Spleen (tissue), 11 donors: ENCODE data around the gene LTBP2. TPM values are rescaled to one million over a fixed set of nuclear protein-coding genes. Genes with fewer than 3 reads are reported as not detected.

Experiments used
- DNase-seq: peaks from one replicate; pipeline ENCODE4 v3.0.0-alpha.2; 2020
- H3K27ac ChIP-seq, 8 donors: fragments of 200-600 bp; sonication (generic) in 7 of 8; 1 replicate in 4 of 8; 2 replicates in 4 of 8; pipeline versions ENCODE4 v1.5.0 to v1.8.0; 2016 to 2021; ENCODE audit warnings: inconsistent platforms in 4 of 8, mild to moderate bottlenecking in 4 of 8, moderate library complexity in 1 of 8
- H3K27me3 ChIP-seq, 7 donors: fragments of 200-600 bp; sonication (generic) in 6 of 7; replicated peaks in 1 of 7; 1 replicate in 4 of 7; 2 replicates in 3 of 7; pipeline versions ENCODE4 v1.5.0 to v1.8.0; 2016 to 2021; ENCODE audit warnings: inconsistent platforms in 3 of 7, mild to moderate bottlenecking in 1 of 7
- H3K36me3 ChIP-seq, 6 donors: fragments of 200-600 bp; sonication (generic) in 5 of 6; 1 replicate in 4 of 6; 2 replicates in 2 of 6; pipeline versions ENCODE4 v1.5.0 to v1.8.0; 2016 to 2021; ENCODE audit warnings: inconsistent platforms in 2 of 6
- H3K4me1 ChIP-seq, 6 donors: fragments of 200-600 bp; sonication (generic) in 5 of 6; 1 replicate in 3 of 6; 2 replicates in 3 of 6; pipeline versions ENCODE4 v1.5.0 to v1.8.0; 2016 to 2021; ENCODE audit warnings: inconsistent platforms in 3 of 6
- H3K4me3 ChIP-seq, 8 donors: fragments of 200-600 bp; sonication (generic) in 7 of 8; 1 replicate in 4 of 8; 2 replicates in 4 of 8; pipeline versions ENCODE4 v1.5.0 to v1.8.0; 2016 to 2021; ENCODE audit warnings: inconsistent platforms in 4 of 8, mild to moderate bottlenecking in 4 of 8, moderate library complexity in 2 of 8
- H3K9me3 ChIP-seq, 8 donors: fragments of 200-600 bp; sonication (generic) in 7 of 8; 1 replicate in 4 of 8; 2 replicates in 4 of 8; pipeline versions ENCODE4 v1.5.0 to v1.8.0; 2016 to 2021; ENCODE audit warnings: inconsistent platforms in 4 of 8
- POLR2A ChIP-seq, 3 donors: fragments of 450-650 bp; IDR thresholded peaks; one replicate each; pipeline ENCODE4 v1.5.1; 2017; ENCODE audit warnings: antibody characterized with exemption in 3 of 3, mild to moderate bottlenecking in 1 of 3
- POLR2AphosphoS5 ChIP-seq, 3 donors: sonication (generic); formaldehyde crosslinking; IDR thresholded peaks; one replicate each; pipeline ENCODE4 v1.5.1; 2017; ENCODE audit warnings: antibody characterized with exemption in 3 of 3
- WGBS, 5 donors: extraction: QIAGEN DNeasy Blood & Tissue Kit in 3 of 5; methylation state at CpG; one replicate each; pipeline versions ENCODE4 v1.1.5 to v1.1.7; 2013 to 2018; 5-methylcytosine and 5-hydroxymethylcytosine counted together
- intact Hi-C: fragments of 100-400 bp; cut with DNase I; formaldehyde crosslinking; loops from one replicate; pipeline ENCODE4 v1.15.0; 2023; ENCODE audit warnings: low total_unique reads
- polyA plus RNA-seq, 3 donors: library from polyadenylated mRNA; stranded (reverse); fragments of 200-250 nt; gene quantifications; one replicate each; pipeline ENCODE4 v1.2.1, GENCODE V29; 2013
- total RNA-seq, 7 donors: library from RNA; depleted of rRNA in 3 of 7; stranded (reverse); fragments of >200 nt in 3 of 7; fragmentation: NEBNext Ultra II Directional in 4 of 7; extraction: Animal tissue kit (Norgen Biotek cat#: 25700) in 4 of 7; gene quantifications; one replicate each; pipeline versions ENCODE4 v1.1.0 to v1.2.1, GENCODE V29; 2016 to 2021
- TF ChIP-seq, protein P1 (sequence below), 11 experiments: fragments of 200-600 bp in 7 of 11; fragments of 450-650 bp in 4 of 11; sonication (generic) in 4 of 11; IDR thresholded peaks in 8 of 11; conservative IDR thresholded peaks in 3 of 11; 1 replicate in 7 of 11; 2 replicates in 4 of 11; pipeline versions ENCODE4 v1.4.0 to v1.8.0; 2016 to 2021; ENCODE audit warnings: antibody characterized with exemption in 11 of 11, inconsistent platforms in 4 of 11, mild to moderate bottlenecking in 1 of 11
- donor health status: healthy with polysubstance abuse.
- donor health status: DM: no; HTN: no; CAD: no; lungs with moderate emphysema.
- donor health status: DM: no; HTN: no; CAD: no.
- donor health status: Bipolar disorder and iron deficiency.
- donor health status: healthy.
- donor health status: DM: no; HTN: no; CAD: no.
- donor health status: DM: yes; HTN: yes; CAD: no.

LTBP2 gene
- total and polyA plus RNA-seq, 10 donors, result 3.4 to 10.7 (median 5.6) TPM

- DNase-seq, result no peak
- TF ChIP-seq, protein P1, sequence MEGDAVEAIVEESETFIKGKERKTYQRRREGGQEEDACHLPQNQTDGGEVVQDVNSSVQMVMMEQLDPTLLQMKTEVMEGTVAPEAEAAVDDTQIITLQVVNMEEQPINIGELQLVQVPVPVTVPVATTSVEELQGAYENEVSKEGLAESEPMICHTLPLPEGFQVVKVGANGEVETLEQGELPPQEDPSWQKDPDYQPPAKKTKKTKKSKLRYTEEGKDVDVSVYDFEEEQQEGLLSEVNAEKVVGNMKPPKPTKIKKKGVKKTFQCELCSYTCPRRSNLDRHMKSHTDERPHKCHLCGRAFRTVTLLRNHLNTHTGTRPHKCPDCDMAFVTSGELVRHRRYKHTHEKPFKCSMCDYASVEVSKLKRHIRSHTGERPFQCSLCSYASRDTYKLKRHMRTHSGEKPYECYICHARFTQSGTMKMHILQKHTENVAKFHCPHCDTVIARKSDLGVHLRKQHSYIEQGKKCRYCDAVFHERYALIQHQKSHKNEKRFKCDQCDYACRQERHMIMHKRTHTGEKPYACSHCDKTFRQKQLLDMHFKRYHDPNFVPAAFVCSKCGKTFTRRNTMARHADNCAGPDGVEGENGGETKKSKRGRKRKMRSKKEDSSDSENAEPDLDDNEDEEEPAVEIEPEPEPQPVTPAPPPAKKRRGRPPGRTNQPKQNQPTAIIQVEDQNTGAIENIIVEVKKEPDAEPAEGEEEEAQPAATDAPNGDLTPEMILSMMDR (IDR thresholded peaks at IDR 0.05 in 8 of 11, conservative IDR thresholded peaks at IDR 0.05 in 3 of 11), result no peak
- TF ChIP-seq POLR2A (IDR thresholded peaks at IDR 0.05) (no peak), POLR2AphosphoS5 (IDR thresholded peaks at IDR 0.05) (no peak)
- intact Hi-C loops, result no loop called here
- 30 to 34% (median 31%) methylated on average over 8 of the region's 8 CpGs for WGBS, 5 donors
- Histone ChIP-seq H3K9me3 (no peaks in the 10 kb centered on the region), H3K4me3 (no peak overlapping the region), H3K4me1 (peaks cover 6 to 67% (median 29%) of the 10 kb centered on the region in 6 donors), H3K27ac (peak overlapping the region in 5 of 8 donors; percentile 7 to 47 (median 16)), H3K36me3 (no peaks in the 10 kb centered on the region), H3K27me3 (peaks cover 0 to 36% (median 0%) of the 10 kb centered on the region in 7 donors)
These were observed 39.9 kb downstream of the LTBP2 start for GRCh38 chr14:74571901-74572725.

DNA sequence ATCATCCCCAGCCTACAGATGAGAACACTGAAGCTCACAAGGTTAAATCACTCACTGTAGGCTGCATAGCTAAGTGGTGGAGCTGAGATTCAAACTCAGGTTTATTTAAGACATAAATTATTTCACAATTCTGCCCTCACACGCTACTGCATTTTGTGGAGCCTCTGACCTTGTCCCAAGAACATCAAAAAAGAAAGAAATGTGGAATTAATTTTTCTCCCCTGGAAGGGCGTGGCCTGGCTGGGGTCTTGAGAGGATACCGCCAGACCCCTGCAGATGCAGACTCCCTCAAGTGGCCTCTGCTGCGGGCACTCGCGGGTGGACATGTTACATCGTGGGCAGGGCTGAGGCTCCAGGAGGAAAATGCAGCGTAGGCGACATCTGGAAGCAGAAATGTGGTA lies 40.6 kb downstream of the LTBP2 start:
- Histone ChIP-seq H3K27ac (peak overlapping the region in 5 of 8 donors; percentile 7 to 45 (median 16)), H3K4me1 (peaks cover 6 to 61% (median 25%) of the 10 kb centered on the region in 6 donors), H3K4me3 (no peak overlapping the region), H3K9me3 (no peaks in the 10 kb centered on the region), H3K36me3 (no peaks in the 10 kb centered on the region), H3K27me3 (peaks cover 0 to 38% (median 0%) of the 10 kb centered on the region in 7 donors)
- WGBS, 5 donors, result 29 to 34% (median 30%) methylated on average over 9 of the region's 9 CpGs
- DNase-seq, result peak; percentile 42
- intact Hi-C loops, result no loop called here
- no peak for TF ChIP-seq POLR2AphosphoS5 (IDR thresholded peaks at IDR 0.05)
- TF ChIP-seq, protein P1 (IDR thresholded peaks at IDR 0.05 in 8 of 11, conservative IDR thresholded peaks at IDR 0.05 in 3 of 11), result no peak

GRCh38 chr14:74570696-74571095 lies 41.3 kb downstream of the LTBP2 start:
- Histone ChIP-seq H3K9me3 (no peaks in the 10 kb centered on the region), H3K27me3 (peaks cover 0 to 38% (median 0%) of the 10 kb centered on the region in 7 donors), H3K27ac (peak overlapping the region in 1 of 8 donors; percentile 2), H3K4me1 (peaks cover 6 to 54% (median 25%) of the 10 kb centered on the region in 6 donors), H3K4me3 (no peak overlapping the region), H3K36me3 (no peaks in the 10 kb centered on the region)
- intact Hi-C loops, result no loop called here
- peak; percentile 5 for DNase-seq
- 88 to 91% (median 91%) methylated on average over 5 of the region's 5 CpGs for WGBS, 5 donors
- TF ChIP-seq, protein P1 (IDR thresholded peaks at IDR 0.05 in 8 of 11, conservative IDR thresholded peaks at IDR 0.05 in 3 of 11), result no peak

DNA sequence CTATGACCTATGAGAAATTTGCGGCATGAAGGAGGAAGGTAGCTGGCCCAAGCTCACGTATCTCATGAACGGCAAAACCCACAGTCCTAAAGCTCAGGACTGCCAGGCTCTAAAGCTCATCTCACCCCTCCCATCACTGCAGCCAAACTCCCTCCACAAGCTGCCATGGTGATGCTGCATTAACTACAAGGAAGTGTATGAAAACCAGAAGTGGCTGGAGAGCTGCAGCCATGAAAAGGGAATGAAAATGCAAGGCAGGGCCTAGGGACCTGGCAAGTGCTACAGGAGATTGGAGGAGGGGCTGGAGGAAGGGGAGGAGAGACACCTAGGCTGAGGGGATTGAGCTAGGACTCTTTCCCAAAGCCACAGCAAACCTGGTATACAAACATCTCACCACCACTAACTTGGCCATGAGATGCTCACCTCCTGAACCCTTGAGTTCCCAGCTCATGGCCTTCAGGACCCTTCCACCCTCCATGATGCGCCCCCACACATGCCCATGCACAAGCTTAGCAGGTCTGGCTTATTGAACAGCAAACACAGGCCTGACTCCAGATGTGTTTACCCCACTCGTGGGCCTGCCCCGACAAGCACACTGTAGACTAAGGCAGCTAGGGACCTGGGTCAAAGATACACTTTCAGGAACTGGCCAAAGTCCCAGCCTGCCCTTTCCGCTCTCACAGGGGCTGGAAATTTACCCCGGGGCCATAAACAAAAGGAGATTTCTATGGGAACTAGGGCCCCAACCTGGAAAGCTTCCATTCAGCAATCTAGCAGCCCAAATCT lies 42.0 kb downstream of the LTBP2 start:
- intact Hi-C loops, result no loop called here
- H3K4me1 ChIP-seq, result peaks cover 5 to 50% (median 25%) of the 10 kb centered on the region in 6 donors

More for the DNA sequence above, 42.0 kb downstream of the LTBP2 start:
- peak; percentile 52 for DNase-seq
- H3K27ac ChIP-seq, result peak overlapping the region in 2 of 8 donors; percentile 2 to 40
- H3K4me3 ChIP-seq, result no peak overlapping the region
- H3K9me3 ChIP-seq, result no peaks in the 10 kb centered on the region
- H3K36me3 ChIP-seq, result no peaks in the 10 kb centered on the region
- H3K27me3 ChIP-seq, result peaks cover 0 to 38% (median 0%) of the 10 kb centered on the region in 7 donors
- WGBS, 5 donors, result 68 to 90% (median 78%) methylated on average over 8 of the region's 8 CpGs
- TF ChIP-seq POLR2A (IDR thresholded peaks at IDR 0.05) (no peak), POLR2AphosphoS5 (IDR thresholded peaks at IDR 0.05) (no peak)
- TF ChIP-seq, protein P1 (IDR thresholded peaks at IDR 0.05 in 8 of 11, conservative IDR thresholded peaks at IDR 0.05 in 3 of 11), result no peak
